HG03432 (cell line): ENCODE data around the gene JADE3.
A peak's percentile ranks its signal among the peaks of the same experiment; 100 is the strongest.

Source experiments
- ATAC-seq: cut with Tn5 transposase; IDR thresholded peaks from one replicate; pipeline ENCODE4 v1.9.1; 2021; ENCODE audit warnings: mild to moderate bottlenecking, moderate library complexity; ENCODE audit not compliant: unreplicated experiment

The JADE3 gene

DNA sequence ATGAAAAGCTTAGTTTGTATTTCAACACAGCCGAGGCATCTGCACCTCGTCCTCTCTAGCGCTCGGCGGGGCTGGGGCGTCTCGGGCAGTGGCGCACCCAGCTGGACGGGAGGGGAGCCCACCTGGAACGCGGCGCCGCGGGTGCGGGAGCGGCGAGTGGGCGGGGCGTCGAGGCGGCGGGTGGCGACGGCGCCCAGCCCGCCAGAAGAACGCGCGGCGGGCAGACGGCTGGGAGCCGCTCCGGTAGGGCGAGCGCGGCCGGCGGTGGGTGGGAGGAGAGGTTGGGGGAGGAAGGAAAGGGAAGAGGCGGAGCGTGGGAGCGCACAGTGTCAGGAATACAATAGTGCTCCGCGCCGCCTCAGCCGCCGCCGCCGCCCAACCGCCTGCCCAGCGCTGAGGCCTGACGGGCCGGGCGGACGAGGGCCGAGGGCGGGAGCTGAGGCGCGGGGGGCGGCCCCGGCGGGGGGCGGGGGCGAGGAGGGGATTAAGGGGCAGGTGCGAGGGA lies at the start of gene JADE3:
Gene JADE3 (plus strand): TSS at position 324 of the 505 bp plus-strand sequence. CDS start 72,474 bp downstream, outside the sequence.
- ATAC-seq, result peak; percentile 67

DNA sequence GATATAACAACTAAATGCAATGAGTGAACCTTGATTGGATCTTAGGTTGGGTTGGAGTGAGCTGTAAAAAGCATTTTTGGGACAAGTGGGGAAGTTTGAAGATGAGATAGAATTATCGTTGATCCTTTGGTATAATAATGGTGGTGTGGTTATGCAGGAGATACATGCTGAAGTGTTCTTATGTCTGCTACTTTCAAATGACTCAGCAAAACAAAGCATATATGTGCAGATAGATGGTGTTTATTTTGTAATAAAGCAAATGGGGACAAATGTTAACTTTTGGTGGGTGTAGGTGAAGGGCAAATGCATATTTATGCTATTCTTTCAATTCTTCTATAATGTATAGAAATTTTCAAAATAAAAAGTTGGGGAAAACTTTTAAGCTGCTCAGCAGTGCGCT lies 49.1 kb upstream of the JADE3 start:
- no peak for ATAC-seq

DNA sequence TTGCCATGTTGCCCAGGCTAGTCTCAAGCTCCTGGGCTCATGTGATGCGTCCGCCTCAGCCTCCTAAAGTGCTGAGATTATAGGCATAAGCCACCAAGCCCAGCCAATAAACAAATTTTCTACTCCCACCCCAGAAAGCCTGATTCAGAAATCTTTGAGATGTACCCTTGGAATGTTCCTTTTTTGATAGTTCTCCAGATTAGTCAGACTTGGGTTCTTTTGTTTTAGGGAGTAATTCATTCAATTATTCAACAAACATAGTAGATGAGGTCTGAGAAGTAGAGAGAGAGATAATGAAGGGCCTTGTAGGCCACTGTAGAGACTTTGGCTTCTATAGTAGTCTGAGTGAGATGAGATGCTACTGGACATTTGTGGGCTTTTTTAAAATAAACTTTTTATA lies 47.6 kb upstream of the JADE3 start:
- no peak for ATAC-seq

- no peak for ATAC-seq
Observed at GRCh38 chrX:46865281-46865680, 46.9 kb upstream of the JADE3 start.

DNA sequence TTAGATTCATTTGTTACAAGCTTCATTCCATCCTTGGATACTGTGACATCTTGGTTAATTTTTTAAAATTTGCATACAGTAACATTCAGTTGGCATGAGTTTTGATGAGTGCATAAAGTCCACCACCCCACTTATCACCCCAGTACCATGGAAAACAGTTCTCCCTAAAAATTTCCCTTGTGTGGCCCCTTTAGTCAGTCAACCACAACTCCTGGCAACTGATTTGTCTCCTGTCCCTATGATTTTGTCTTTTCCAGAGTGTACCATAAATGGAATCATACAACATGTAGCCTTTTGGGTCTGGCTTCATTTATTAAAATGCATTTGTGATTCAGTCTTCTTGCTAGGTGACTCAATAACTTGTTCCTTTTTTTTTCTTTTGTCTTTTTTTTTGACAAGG lies 45.5 kb upstream of the JADE3 start:
- ATAC-seq, result no peak

GRCh38 chrX:46873746-46874145 lies 38.5 kb upstream of the JADE3 start:
- no peak for ATAC-seq

GRCh38 chrX:46876901-46877300 lies 35.3 kb upstream of the JADE3 start:
- ATAC-seq, result no peak

- no peak for ATAC-seq
Observed at GRCh38 chrX:46882266-46882665, 30.0 kb upstream of the JADE3 start.

- ATAC-seq, result no peak
Observed at GRCh38 chrX:46884799-46885198, 27.4 kb upstream of the JADE3 start.

- ATAC-seq, result no peak
Observed at GRCh38 chrX:46898207-46898606, 14.0 kb upstream of the JADE3 start.

DNA sequence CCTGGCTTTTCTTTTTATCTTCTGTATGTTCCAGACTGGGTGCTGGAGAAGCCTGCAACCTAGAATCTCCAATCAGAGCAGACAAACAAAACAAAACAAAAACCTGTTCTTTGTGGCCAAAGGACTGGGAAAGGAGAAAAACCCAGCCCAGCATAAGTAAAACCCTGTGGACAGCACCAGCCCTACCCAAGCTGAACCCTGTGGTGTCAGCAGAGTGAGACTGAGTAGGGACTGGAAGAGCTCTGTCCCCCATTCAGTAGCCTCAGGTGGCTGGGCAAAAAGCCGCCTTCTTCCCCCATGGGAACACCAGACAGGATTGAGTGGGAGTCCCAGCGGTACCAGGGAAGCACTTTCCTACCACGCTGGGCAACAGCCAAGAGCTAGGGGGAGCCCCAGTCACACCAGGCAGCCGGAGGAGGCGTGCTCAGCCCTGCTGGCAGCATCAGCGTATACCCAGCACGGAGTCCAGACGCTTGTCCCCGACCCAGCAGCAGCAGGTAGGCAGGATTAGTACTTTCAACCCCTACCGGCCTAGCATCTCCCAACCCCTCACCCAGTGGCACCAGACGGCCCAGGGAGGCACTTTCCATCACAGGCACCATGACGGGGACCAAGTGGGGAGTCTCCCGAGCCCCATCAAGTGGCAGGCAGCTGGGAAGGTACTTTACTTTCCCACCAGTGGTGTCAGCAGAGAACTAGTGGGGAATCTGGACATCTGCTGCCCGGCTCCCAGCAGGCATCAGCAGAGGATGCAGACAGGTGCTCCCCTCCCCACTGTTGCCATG lies 8.6 kb upstream of the JADE3 start:
- peak; percentile 97 for ATAC-seq

- no peak for ATAC-seq
Observed at GRCh38 chrX:46904626-46905025, 7.6 kb upstream of the JADE3 start.

- no peak for ATAC-seq
Observed at GRCh38 chrX:46910415-46910814, 1.8 kb upstream of the JADE3 start.

DNA sequence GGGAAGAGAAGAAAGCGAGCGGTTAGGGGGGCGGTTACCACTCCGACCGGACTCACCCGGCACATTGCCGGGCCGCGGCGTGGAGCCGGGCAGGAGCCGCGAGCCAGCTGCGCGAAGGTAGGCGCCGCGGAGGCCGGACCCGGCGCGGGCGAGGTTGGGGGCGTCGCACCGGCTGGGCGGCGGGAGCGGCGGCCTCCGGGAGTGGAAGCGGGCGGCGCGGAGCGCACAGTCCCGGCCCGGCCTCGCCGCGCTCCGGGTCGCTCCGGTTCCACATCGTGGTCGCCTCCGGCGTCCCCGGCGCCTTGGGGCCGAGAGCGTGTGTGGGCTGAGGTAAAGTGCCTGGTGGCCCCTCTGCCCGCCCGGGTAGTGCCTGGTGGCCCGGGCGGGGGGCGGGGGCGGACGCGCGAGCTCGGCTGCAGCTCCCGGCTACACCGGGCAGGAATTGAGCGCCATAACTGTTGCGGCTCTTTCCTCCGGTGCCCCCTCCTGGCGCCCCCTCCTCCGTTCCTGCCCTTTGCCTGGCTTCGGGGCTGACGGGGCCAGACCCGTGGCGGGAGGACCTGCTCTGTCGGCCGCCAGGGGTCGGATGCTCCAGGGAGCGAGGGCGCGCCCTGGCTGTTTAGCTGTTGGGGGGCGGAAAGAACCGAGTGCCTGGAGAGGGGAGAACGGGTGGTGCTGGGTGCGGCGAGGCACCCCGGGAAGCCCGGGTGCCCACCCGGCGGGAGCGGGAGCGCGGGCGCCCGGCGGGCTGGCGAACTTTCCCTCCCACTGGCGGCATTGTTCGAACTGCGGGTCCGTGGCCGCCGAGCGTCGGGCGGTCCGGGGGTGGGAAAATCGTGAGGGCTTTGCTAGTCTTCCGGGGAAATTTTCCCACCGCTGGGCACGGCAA lies 626 bp downstream of the JADE3 start:
- ATAC-seq, result peak; percentile 68

DNA sequence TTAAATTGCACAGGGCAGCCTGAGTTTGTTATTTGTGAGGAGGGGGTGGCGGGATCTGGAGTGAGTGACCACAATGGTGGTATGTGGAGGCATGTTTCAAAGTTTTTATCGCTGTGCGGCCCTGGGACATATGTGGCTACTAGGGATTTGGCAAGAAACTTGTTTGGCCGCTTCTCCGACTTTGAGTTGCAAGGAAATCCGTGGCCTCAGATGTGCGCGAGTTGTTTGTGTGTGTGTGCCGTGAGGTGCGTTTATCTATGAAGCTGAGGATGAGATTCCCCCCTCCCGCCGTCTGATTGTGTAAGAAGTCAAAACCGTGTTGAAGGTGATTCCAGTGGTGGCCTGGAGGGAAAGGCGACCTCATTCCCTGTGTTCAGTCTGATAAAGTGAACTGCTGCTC lies 1.4 kb downstream of the JADE3 start:
- no peak for ATAC-seq

GRCh38 chrX:46916273-46916672 lies 4.1 kb downstream of the JADE3 start:
- ATAC-seq, result no peak

GRCh38 chrX:46917622-46918021 lies 5.4 kb downstream of the JADE3 start:
- no peak for ATAC-seq

- ATAC-seq, result no peak
Observed at GRCh38 chrX:46918434-46918833, 6.2 kb downstream of the JADE3 start.

- no peak for ATAC-seq
Observed at GRCh38 chrX:46920235-46920634, 8.0 kb downstream of the JADE3 start.

- ATAC-seq, result no peak
Observed at GRCh38 chrX:46922611-46923010, 10.4 kb downstream of the JADE3 start.

GRCh38 chrX:46927718-46928117 lies 15.5 kb downstream of the JADE3 start:
- ATAC-seq, result no peak
